GM18951 (cell line): Measurements from ENCODE around the gene RCAN1.

Source experiments
- POLR2A ChIP-seq: IDR thresholded peaks from 4 replicates; pipeline ENCODE4 v1.6.1; 2011; ENCODE audit warnings: mild to moderate bottlenecking; ENCODE audit not compliant: insufficient read length, insufficient read depth; ENCODE audit errors: extremely low read depth
- in situ Hi-C: fragments of 300-500 bp; cut with MboI; formaldehyde crosslinking; loops from one replicate; pipeline ENCODE4 v1.12.0; 2022; ENCODE audit warnings: low sequenced_read_pairs, mixed read lengths, inconsistent platforms; ENCODE audit not compliant: unreplicated experiment

RCAN1 gene

DNA sequence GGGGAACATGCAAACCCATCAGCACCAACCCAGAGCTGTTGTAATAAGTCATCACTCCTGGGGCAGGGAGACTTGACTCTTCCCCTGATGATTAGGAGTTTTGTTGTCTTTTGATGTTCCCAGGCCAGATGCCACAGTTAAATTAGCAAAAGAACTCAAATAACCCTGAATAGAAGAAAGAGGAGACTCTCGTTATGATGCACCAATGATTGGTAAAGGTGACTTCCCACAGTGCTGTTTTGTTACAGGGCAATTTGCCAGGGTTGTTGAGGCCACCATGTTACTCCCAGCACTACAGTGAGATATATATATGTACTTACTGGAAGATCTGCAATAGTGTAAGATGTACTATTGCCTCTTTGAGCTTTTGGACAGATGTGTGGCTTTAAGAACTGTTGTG, 24.3 kb upstream of the RCAN1 start:
- in situ Hi-C loops, result no loop called here
- no peak for TF ChIP-seq POLR2A

GRCh38 chr21:34636961-34637360, 22.0 kb upstream of the RCAN1 start:
- TF ChIP-seq POLR2A, result no peak
- in situ Hi-C loops, result no loop called here

- in situ Hi-C loops, result no loop called here
- TF ChIP-seq POLR2A, result no peak
Measured at GRCh38 chr21:34635307-34635706, 20.4 kb upstream of the RCAN1 start.

GRCh38 chr21:34632498-34632897, 17.6 kb upstream of the RCAN1 start:
- in situ Hi-C loops, result no loop called here

GRCh38 chr21:34630536-34631143, 15.7 kb upstream of the RCAN1 start:
- in situ Hi-C loops, result no loop called here

More at GRCh38 chr21:34632498-34632897, 17.6 kb upstream of the RCAN1 start:
- TF ChIP-seq POLR2A, result no peak

DNA sequence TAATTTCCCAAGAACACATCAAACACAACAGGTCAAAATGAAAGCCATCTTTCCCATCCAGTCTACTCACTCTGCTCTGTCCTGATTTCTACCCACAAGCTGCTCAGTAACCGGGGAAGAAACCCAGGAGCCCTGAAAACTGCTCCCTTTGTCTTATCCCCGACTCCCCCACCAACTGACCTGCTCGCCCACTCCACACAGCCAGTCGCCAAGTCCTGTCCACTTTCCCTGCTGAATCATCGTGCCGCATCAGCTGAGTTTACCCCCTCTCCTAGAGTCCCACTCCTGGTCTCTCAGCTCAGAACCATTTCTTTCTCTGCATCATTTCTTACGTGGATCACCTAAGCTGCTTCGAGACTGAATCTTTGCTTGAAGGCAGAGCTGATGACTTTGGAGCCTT, 11.2 kb upstream of the RCAN1 start:
- in situ Hi-C loops, result no loop called here
- TF ChIP-seq POLR2A, result no peak

More at GRCh38 chr21:34630536-34631143, 15.7 kb upstream of the RCAN1 start:
- TF ChIP-seq POLR2A, result no peak

DNA sequence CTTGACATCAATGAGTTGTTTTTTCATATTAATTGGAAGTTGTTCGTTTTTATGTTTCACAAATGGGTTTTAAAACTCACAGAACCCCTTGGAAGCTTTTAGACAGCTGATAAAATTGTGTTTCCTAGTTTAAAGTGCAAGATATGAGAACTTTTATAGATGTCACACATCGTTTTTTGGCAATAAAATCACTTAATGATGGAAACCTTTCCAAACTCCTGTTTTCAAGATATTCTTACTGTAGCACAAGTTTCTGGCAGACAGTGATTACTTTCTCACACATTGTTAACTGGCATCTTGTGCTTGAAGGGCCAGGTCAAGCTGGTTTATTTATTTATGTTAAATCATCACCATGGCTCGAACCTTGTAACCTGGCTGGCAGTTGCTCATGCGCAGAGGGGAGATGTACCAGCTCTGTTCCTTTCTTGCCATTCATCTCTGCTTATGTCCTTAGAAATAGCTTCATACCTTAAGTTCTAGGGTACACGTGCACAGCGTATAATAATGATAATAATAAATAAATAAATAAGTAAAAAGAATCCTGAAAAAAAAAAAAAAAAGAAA, 10.2 kb upstream of the RCAN1 start:
- no peak for TF ChIP-seq POLR2A
- in situ Hi-C loops, result no loop called here

- in situ Hi-C loops, result loop anchor here (25.0 kb wide), 1 partner anchor 711 kb away; the partner anchor contains the start of gene ATP5PO
Measured at GRCh38 chr21:34623516-34623915, 8.6 kb upstream of the RCAN1 start.

GRCh38 chr21:34621434-34622350, 6.8 kb upstream of the RCAN1 start:
- no peak for TF ChIP-seq POLR2A
- in situ Hi-C loops, result loop anchor here (25.0 kb wide), 1 partner anchor 709 kb away; the partner anchor contains the start of gene ATP5PO

More at GRCh38 chr21:34623516-34623915, 8.6 kb upstream of the RCAN1 start:
- no peak for TF ChIP-seq POLR2A

- no peak for TF ChIP-seq POLR2A
- in situ Hi-C loops, result loop anchor here (25.0 kb wide), 1 partner anchor 708 kb away; the partner anchor contains the start of gene ATP5PO
Measured at GRCh38 chr21:34619841-34620665, 5.1 kb upstream of the RCAN1 start.

- in situ Hi-C loops, result loop anchor here (25.0 kb wide), 1 partner anchor 707 kb away; the partner anchor contains the start of gene ATP5PO
Measured at GRCh38 chr21:34618941-34619340, 4.0 kb upstream of the RCAN1 start.

GRCh38 chr21:34617753-34618339, 2.9 kb upstream of the RCAN1 start:
- in situ Hi-C loops, result loop anchor here (25.0 kb wide), 1 partner anchor 706 kb away; the partner anchor contains the start of gene ATP5PO
- no peak for TF ChIP-seq POLR2A

More at GRCh38 chr21:34618941-34619340, 4.0 kb upstream of the RCAN1 start:
- no peak for TF ChIP-seq POLR2A

GRCh38 chr21:34615487-34615814, 538 bp upstream of the RCAN1 start:
- in situ Hi-C loops, result loop anchor here (25.0 kb wide), 1 partner anchor 703 kb away; the partner anchor contains the start of gene ATP5PO
- TF ChIP-seq POLR2A, result no peak
